Measurements from ENCODE around the gene FAM13C.

FAM13C gene

DNA sequence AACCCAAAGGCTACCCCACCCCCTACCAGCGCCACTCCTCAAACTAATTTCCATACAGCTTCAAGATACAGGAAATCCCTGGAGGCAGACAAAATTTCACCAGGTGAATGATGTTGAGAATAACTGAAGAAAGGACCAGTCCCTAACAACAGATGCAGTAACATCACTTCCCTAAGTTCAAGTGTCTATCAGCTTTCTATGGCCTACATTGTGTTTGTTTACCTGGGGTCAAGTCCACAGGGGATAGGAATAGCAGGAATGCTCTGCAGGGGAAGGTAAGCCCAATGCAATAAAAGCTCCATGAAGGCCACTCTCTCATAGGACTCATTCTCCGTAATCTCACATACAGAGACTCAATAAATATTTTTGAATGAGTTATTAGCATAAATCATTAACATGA is 26.9 kb downstream of the FAM13C start:
- Histone ChIP-seq H3K4me1 (ENCODE audit: control insufficient read depth, low read length) (no peaks in the 10 kb centered on the region), H4K20me1 (ENCODE audit: control insufficient read depth, insufficient read depth, low read depth, low read length) (no peaks in the 10 kb centered on the region), H3K4me2 (ENCODE audit: low read length) (no peak overlapping the region), H3K9me2 (replicated peaks; ENCODE audit: control insufficient read depth, low read length) (no peaks in the 10 kb centered on the region), H3F3A (ENCODE audit: control insufficient read depth, insufficient read depth) (no peaks in the 10 kb centered on the region), H3K4me3 (ENCODE audit: low read length) (no peak overlapping the region), H3K9me3 (ENCODE audit: control insufficient read depth, insufficient read depth, low read length) (no peaks in the 10 kb centered on the region), H3K36me3 (ENCODE audit: control insufficient read depth, low read length) (no peaks in the 10 kb centered on the region), H3K27me3 (ENCODE audit: control insufficient read depth, low read length) (no peaks in the 10 kb centered on the region), H3K79me2 (ENCODE audit: control insufficient read depth, low read length) (no peaks in the 10 kb centered on the region), H3K27ac (ENCODE audit: low read depth, low read length) (no peak overlapping the region)
- TF ChIP-seq, protein P1, sequence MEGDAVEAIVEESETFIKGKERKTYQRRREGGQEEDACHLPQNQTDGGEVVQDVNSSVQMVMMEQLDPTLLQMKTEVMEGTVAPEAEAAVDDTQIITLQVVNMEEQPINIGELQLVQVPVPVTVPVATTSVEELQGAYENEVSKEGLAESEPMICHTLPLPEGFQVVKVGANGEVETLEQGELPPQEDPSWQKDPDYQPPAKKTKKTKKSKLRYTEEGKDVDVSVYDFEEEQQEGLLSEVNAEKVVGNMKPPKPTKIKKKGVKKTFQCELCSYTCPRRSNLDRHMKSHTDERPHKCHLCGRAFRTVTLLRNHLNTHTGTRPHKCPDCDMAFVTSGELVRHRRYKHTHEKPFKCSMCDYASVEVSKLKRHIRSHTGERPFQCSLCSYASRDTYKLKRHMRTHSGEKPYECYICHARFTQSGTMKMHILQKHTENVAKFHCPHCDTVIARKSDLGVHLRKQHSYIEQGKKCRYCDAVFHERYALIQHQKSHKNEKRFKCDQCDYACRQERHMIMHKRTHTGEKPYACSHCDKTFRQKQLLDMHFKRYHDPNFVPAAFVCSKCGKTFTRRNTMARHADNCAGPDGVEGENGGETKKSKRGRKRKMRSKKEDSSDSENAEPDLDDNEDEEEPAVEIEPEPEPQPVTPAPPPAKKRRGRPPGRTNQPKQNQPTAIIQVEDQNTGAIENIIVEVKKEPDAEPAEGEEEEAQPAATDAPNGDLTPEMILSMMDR (IDR thresholded peaks at IDR 0.05; ENCODE audit: low read depth, low read length, poor library complexity, severe bottlenecking) = no peak
- TF ChIP-seq EZH2phosphoT487 (IDR thresholded peaks at IDR 0.05; ENCODE audit: borderline replicate concordance, low read length) = no peak

GRCh38 chr10:59333701-59334100 is 28.6 kb downstream of the FAM13C start:
- no peaks in the 10 kb centered on the region for H3K27me3 ChIP-seq (ENCODE audit: control insufficient read depth, low read length)
- no peak for TF ChIP-seq EZH2phosphoT487 (IDR thresholded peaks at IDR 0.05; ENCODE audit: borderline replicate concordance, low read length)
- TF ChIP-seq, protein P1 (IDR thresholded peaks at IDR 0.05; ENCODE audit: low read depth, low read length, poor library complexity, severe bottlenecking) = no peak
- no peaks in the 10 kb centered on the region for H3K4me1 ChIP-seq (ENCODE audit: control insufficient read depth, low read length)
- no peak overlapping the region for H3K4me3 ChIP-seq (ENCODE audit: low read length)
- H4K20me1 ChIP-seq (ENCODE audit: control insufficient read depth, insufficient read depth, low read depth, low read length) = no peaks in the 10 kb centered on the region
- H3K9me2 ChIP-seq (replicated peaks; ENCODE audit: control insufficient read depth, low read length) = no peaks in the 10 kb centered on the region
- no peak overlapping the region for H3K27ac ChIP-seq (ENCODE audit: low read depth, low read length)
- H3K79me2 ChIP-seq (ENCODE audit: control insufficient read depth, low read length) = no peaks in the 10 kb centered on the region
- no peak overlapping the region for H3K4me2 ChIP-seq (ENCODE audit: low read length)
- H3K9me3 ChIP-seq (ENCODE audit: control insufficient read depth, insufficient read depth, low read length) = no peaks in the 10 kb centered on the region
- H3F3A ChIP-seq (ENCODE audit: control insufficient read depth, insufficient read depth) = no peaks in the 10 kb centered on the region
- no peaks in the 10 kb centered on the region for H3K36me3 ChIP-seq (ENCODE audit: control insufficient read depth, low read length)

GRCh38 chr10:59332581-59332980 is 29.8 kb downstream of the FAM13C start:
- H3K9me2 ChIP-seq (replicated peaks; ENCODE audit: control insufficient read depth, low read length) = no peaks in the 10 kb centered on the region
- no peaks in the 10 kb centered on the region for H3K79me2 ChIP-seq (ENCODE audit: control insufficient read depth, low read length)
- no peak for TF ChIP-seq EZH2phosphoT487 (IDR thresholded peaks at IDR 0.05; ENCODE audit: borderline replicate concordance, low read length)
- TF ChIP-seq, protein P1 (IDR thresholded peaks at IDR 0.05; ENCODE audit: low read depth, low read length, poor library complexity, severe bottlenecking) = no peak
- no peaks in the 10 kb centered on the region for H3F3A ChIP-seq (ENCODE audit: control insufficient read depth, insufficient read depth)
- H3K36me3 ChIP-seq (ENCODE audit: control insufficient read depth, low read length) = no peaks in the 10 kb centered on the region
- no peak overlapping the region for H3K27ac ChIP-seq (ENCODE audit: low read depth, low read length)
- H3K9me3 ChIP-seq (ENCODE audit: control insufficient read depth, insufficient read depth, low read length) = no peaks in the 10 kb centered on the region
- no peaks in the 10 kb centered on the region for H3K4me1 ChIP-seq (ENCODE audit: control insufficient read depth, low read length)
- H3K4me3 ChIP-seq (ENCODE audit: low read length) = no peak overlapping the region
- no peaks in the 10 kb centered on the region for H3K27me3 ChIP-seq (ENCODE audit: control insufficient read depth, low read length)
- no peak overlapping the region for H3K4me2 ChIP-seq (ENCODE audit: low read length)
- H4K20me1 ChIP-seq (ENCODE audit: control insufficient read depth, insufficient read depth, low read depth, low read length) = no peaks in the 10 kb centered on the region

GRCh38 chr10:59331661-59332060 is 30.7 kb downstream of the FAM13C start:
- Histone ChIP-seq H4K20me1 (ENCODE audit: control insufficient read depth, insufficient read depth, low read depth, low read length) (no peaks in the 10 kb centered on the region), H3K4me3 (ENCODE audit: low read length) (no peak overlapping the region), H3K9me3 (ENCODE audit: control insufficient read depth, insufficient read depth, low read length) (no peaks in the 10 kb centered on the region), H3K27me3 (ENCODE audit: control insufficient read depth, low read length) (no peaks in the 10 kb centered on the region), H3K4me1 (ENCODE audit: control insufficient read depth, low read length) (no peaks in the 10 kb centered on the region), H3K4me2 (ENCODE audit: low read length) (no peak overlapping the region), H3K79me2 (ENCODE audit: control insufficient read depth, low read length) (no peaks in the 10 kb centered on the region), H3F3A (ENCODE audit: control insufficient read depth, insufficient read depth) (no peaks in the 10 kb centered on the region), H3K27ac (ENCODE audit: low read depth, low read length) (no peak overlapping the region), H3K9me2 (replicated peaks; ENCODE audit: control insufficient read depth, low read length) (no peaks in the 10 kb centered on the region), H3K36me3 (ENCODE audit: control insufficient read depth, low read length) (no peaks in the 10 kb centered on the region)
- TF ChIP-seq EZH2phosphoT487 (IDR thresholded peaks at IDR 0.05; ENCODE audit: borderline replicate concordance, low read length) = no peak
- TF ChIP-seq, protein P1 (IDR thresholded peaks at IDR 0.05; ENCODE audit: low read depth, low read length, poor library complexity, severe bottlenecking) = no peak

All from DOHH2 (cell line).